SK-N-SH (cell line): ENCODE measurements around the gene PDGFC. TPM values are rescaled to one million over a fixed set of nuclear protein-coding genes. Genes with fewer than 3 reads are reported as not detected.

Experiments used
- CTCF ChIA-PET: fragments of 300-600, 350-600 bp; formaldehyde crosslinking; extraction: SDS; loops from one replicate; lab custom pipeline; 2021; lab: Yijun Ruan, JAX
- POLR2A ChIA-PET: fragments of 350-600 bp; sonication (Branson Sonifier 250); formaldehyde crosslinking; extraction: SDS; loops from one replicate; lab custom pipeline; 2020; ENCODE audit warnings: antibody characterized with exemption, inconsistent platforms; lab: Yijun Ruan, JAX
- DNase-seq: peaks from one replicate; pipeline ENCODE4 v3.0.0; 2012
- H2AFZ ChIP-seq: fragments of 200-600 bp; sonication (generic); 2 replicates; pipeline ENCODE4 v1.8.1; 2016; ENCODE audit warnings: antibody characterized with exemption, mild to moderate bottlenecking, low read depth
- H3F3A ChIP-seq: fragments of 200-600 bp; sonication (generic); replicated peaks from 2 replicates; pipeline ENCODE3; 2016; ENCODE audit warnings: antibody characterized with exemption, mild to moderate bottlenecking; ENCODE audit not compliant: insufficient read depth
- H3K27ac ChIP-seq, 2 experiments: fragments of 200-500 bp in 1 of 2; fragments of 200-600 bp in 1 of 2; sonication (Bioruptor generic) in 1 of 2; sonication (generic), shearing (Covaris generic) in 1 of 2; 2 replicates each; pipeline versions ENCODE4 v1.5.1 to v1.6.1; 2014 to 2016; ENCODE audit warnings: low read depth in 2 of 2, inconsistent platforms in 1 of 2, low read length in 1 of 2, mild to moderate bottlenecking in 1 of 2, mixed read lengths in 1 of 2
- H3K27me3 ChIP-seq: fragments of 200-600 bp; sonication (generic), shearing (Covaris generic); 2 replicates; pipeline ENCODE4 v1.6.1; 2016; ENCODE audit warnings: mixed run types; ENCODE audit not compliant: insufficient read depth
- H3K36me3 ChIP-seq, 2 experiments: fragments of 200-500 bp in 1 of 2; fragments of 200-600 bp in 1 of 2; sonication (Bioruptor generic) in 1 of 2; sonication (generic) in 1 of 2; replicated peaks in 1 of 2; 2 replicates each; pipeline versions ENCODE3 to v1.5.1; 2014 to 2016; ENCODE audit warnings: low read length in 1 of 2, mild to moderate bottlenecking in 1 of 2; ENCODE audit not compliant: insufficient read depth in 2 of 2, control insufficient read depth in 1 of 2
- H3K4me1 ChIP-seq, 2 experiments: fragments of 200-500 bp in 1 of 2; fragments of 200-600 bp in 1 of 2; sonication (Bioruptor generic) in 1 of 2; sonication (generic), shearing (Covaris generic) in 1 of 2; 2 replicates each; pipeline versions ENCODE4 v1.5.1 to v1.6.1; 2014 to 2016; ENCODE audit warnings: low read depth in 1 of 2, low read length in 1 of 2, mixed run types in 1 of 2; ENCODE audit not compliant: insufficient read depth in 2 of 2, control insufficient read depth in 1 of 2
- H3K4me2 ChIP-seq: fragments of 200-600 bp; sonication (generic), shearing (Covaris generic); 2 replicates; pipeline ENCODE4 v1.6.1; 2017; ENCODE audit warnings: mixed run types
- H3K4me3 ChIP-seq, 2 experiments: fragments of 200-500 bp in 1 of 2; fragments of 200-600 bp in 1 of 2; sonication (Bioruptor generic) in 1 of 2; sonication (generic), shearing (Covaris generic) in 1 of 2; 2 replicates each; pipeline versions ENCODE4 v1.5.1 to v1.8.1; 2014 to 2016; ENCODE audit warnings: low read depth in 2 of 2, inconsistent platforms in 1 of 2, low read length in 1 of 2, mild to moderate bottlenecking in 1 of 2, mixed read lengths in 1 of 2, moderate library complexity in 1 of 2
- H3K79me2 ChIP-seq: fragments of 200-600 bp; sonication (generic); 2 replicates; pipeline ENCODE4 v1.8.1; 2017; ENCODE audit warnings: mild to moderate bottlenecking; ENCODE audit not compliant: insufficient read depth
- H3K9ac ChIP-seq: fragments of 200-600 bp; sonication (generic); 2 replicates; pipeline ENCODE4 v1.6.1; 2017; ENCODE audit warnings: mixed run types
- H3K9me2 ChIP-seq: fragments of 200-600 bp; sonication (generic); 2 replicates; pipeline ENCODE4 v1.6.1; 2017; ENCODE audit warnings: mixed run types
- H3K9me3 ChIP-seq: fragments of 200-600 bp; sonication (generic); 2 replicates; pipeline ENCODE4 v1.6.1; 2017; ENCODE audit warnings: mixed run types, mild to moderate bottlenecking, moderate library complexity
- H4K20me1 ChIP-seq: fragments of 200-600 bp; sonication (generic); 2 replicates; pipeline ENCODE4 v1.6.1; 2017; ENCODE audit warnings: mild to moderate bottlenecking, mixed run types; ENCODE audit not compliant: insufficient read depth
- CHD2 ChIP-seq: fragments of 150-350 bp; IDR thresholded peaks from 2 replicates; pipeline ENCODE4 v1.6.1; 2018; ENCODE audit warnings: low read length; ENCODE audit not compliant: partially characterized antibody
- ELF1 ChIP-seq: IDR thresholded peaks from 2 replicates; pipeline ENCODE4 v1.4.0; 2012
- EP300 ChIP-seq, 2 experiments: IDR thresholded peaks; 2 replicates each; pipeline versions ENCODE4 v1.4.0 to v1.6.1; 2012; ENCODE audit warnings: borderline replicate concordance in 1 of 2, low read depth in 1 of 2, low read length in 1 of 2
- EZH2phosphoT487 ChIP-seq: fragments of 200-600 bp; sonication (generic); IDR thresholded peaks from 2 replicates; pipeline ENCODE4 v1.6.1; 2017; ENCODE audit warnings: low read depth, mixed run types, mild to moderate bottlenecking, antibody characterized with exemption, moderate library complexity, borderline replicate concordance
- FOXJ3 ChIP-seq: sonication (generic); formaldehyde crosslinking; IDR thresholded peaks from 2 replicates; pipeline ENCODE4 v1.5.1; 2020; ENCODE audit warnings: mild to moderate bottlenecking, missing genetic modification reagents
- FOXM1 ChIP-seq: IDR thresholded peaks from 2 replicates; pipeline ENCODE4 v1.4.0; 2012; ENCODE audit warnings: low read depth, mild to moderate bottlenecking
- GABPA ChIP-seq: IDR thresholded peaks from 2 replicates; pipeline ENCODE4 v1.4.0; 2012; ENCODE audit warnings: low read depth, mild to moderate bottlenecking
- GATA2 ChIP-seq: sonication (generic); formaldehyde crosslinking; IDR thresholded peaks from 2 replicates; pipeline ENCODE4 v1.5.0; 2020; ENCODE audit warnings: mild to moderate bottlenecking, missing genetic modification reagents
- MXI1 ChIP-seq: IDR thresholded peaks from 2 replicates; pipeline ENCODE4 v1.6.1; 2012; ENCODE audit warnings: mild to moderate bottlenecking, low read depth, low read length, improper control_type of control experiment
- NFIC ChIP-seq: IDR thresholded peaks from 2 replicates; pipeline ENCODE4 v1.4.0; 2012; ENCODE audit warnings: borderline replicate concordance
- NRF1 ChIP-seq: IDR thresholded peaks from 2 replicates; pipeline ENCODE4 v1.6.1; 2012; ENCODE audit warnings: low read depth, mild to moderate bottlenecking, low read length
- POLR2AphosphoS5 ChIP-seq: IDR thresholded peaks from 2 replicates; pipeline ENCODE4 v1.6.1; 2012; ENCODE audit warnings: low read depth, low read length
- RAD21 ChIP-seq: IDR thresholded peaks from 2 replicates; pipeline ENCODE4 v1.6.1; 2012; ENCODE audit warnings: mild to moderate bottlenecking, low read length
- RFX5 ChIP-seq: IDR thresholded peaks from 2 replicates; pipeline ENCODE4 v1.6.1; 2012; ENCODE audit warnings: mild to moderate bottlenecking, improper control_type of control experiment, low read length
- RXRA ChIP-seq: IDR thresholded peaks from 2 replicates; pipeline ENCODE4 v1.4.0; 2012; ENCODE audit warnings: low read depth, mild to moderate bottlenecking, borderline replicate concordance
- SIN3A ChIP-seq: IDR thresholded peaks from 2 replicates; pipeline ENCODE4 v1.6.1; 2012; ENCODE audit warnings: low read depth, mild to moderate bottlenecking, low read length, moderate library complexity, borderline replicate concordance
- SMC3 ChIP-seq: IDR thresholded peaks from 2 replicates; pipeline ENCODE4 v1.6.1; 2012; ENCODE audit warnings: low read depth, low read length, improper control_type of control experiment
- TAF1 ChIP-seq: IDR thresholded peaks from 2 replicates; pipeline ENCODE4 v1.6.1; 2012; ENCODE audit warnings: low read depth, mild to moderate bottlenecking, low read length, moderate library complexity, borderline replicate concordance
- TCF12 ChIP-seq: IDR thresholded peaks from 2 replicates; pipeline ENCODE4 v1.4.0; 2012
- TEAD4 ChIP-seq: IDR thresholded peaks from 2 replicates; pipeline ENCODE4 v1.4.0; 2012; ENCODE audit warnings: mild to moderate bottlenecking, borderline replicate concordance; ENCODE audit not compliant: insufficient read depth
- YY1 ChIP-seq: IDR thresholded peaks from 2 replicates; pipeline ENCODE4 v1.4.0; 2012; ENCODE audit warnings: low read depth, mild to moderate bottlenecking
- ZBTB33 ChIP-seq: IDR thresholded peaks from 2 replicates; pipeline ENCODE4 v1.4.0; 2012; ENCODE audit warnings: low read depth, borderline replicate concordance
- WGBS: methylation state at CpG from one replicate; pipeline ENCODE4 v1.1.6; 2017; ENCODE audit warnings: low lambda C conversion rate; 5-methylcytosine and 5-hydroxymethylcytosine counted together
- polyA plus RNA-seq, 3 experiments: library from polyadenylated mRNA; depleted of rRNA; stranded (reverse); fragments of >200 nt; gene quantifications; 2 replicates each; pipeline ENCODE4 v1.2.3, GENCODE V29; 2012
- TF ChIP-seq, protein P1 (sequence below): IDR thresholded peaks from 2 replicates; pipeline ENCODE4; 2012
- TF ChIP-seq, protein P2 (sequence below): fragments of 200-600 bp; sonication (generic); IDR thresholded peaks from 2 replicates; pipeline ENCODE4 v1.6.1; 2017; ENCODE audit warnings: antibody characterized with exemption, mild to moderate bottlenecking, moderate library complexity
- TF ChIP-seq, protein P3 (sequence below): IDR thresholded peaks from 2 replicates; pipeline ENCODE4 v1.6.1; 2012; ENCODE audit warnings: mild to moderate bottlenecking, low read depth, low read length, moderate library complexity

PDGFC gene
- polyA plus RNA-seq, 1 of the 3 experiments (the other 2 are of a cell fraction): 29.8 TPM

DNA sequence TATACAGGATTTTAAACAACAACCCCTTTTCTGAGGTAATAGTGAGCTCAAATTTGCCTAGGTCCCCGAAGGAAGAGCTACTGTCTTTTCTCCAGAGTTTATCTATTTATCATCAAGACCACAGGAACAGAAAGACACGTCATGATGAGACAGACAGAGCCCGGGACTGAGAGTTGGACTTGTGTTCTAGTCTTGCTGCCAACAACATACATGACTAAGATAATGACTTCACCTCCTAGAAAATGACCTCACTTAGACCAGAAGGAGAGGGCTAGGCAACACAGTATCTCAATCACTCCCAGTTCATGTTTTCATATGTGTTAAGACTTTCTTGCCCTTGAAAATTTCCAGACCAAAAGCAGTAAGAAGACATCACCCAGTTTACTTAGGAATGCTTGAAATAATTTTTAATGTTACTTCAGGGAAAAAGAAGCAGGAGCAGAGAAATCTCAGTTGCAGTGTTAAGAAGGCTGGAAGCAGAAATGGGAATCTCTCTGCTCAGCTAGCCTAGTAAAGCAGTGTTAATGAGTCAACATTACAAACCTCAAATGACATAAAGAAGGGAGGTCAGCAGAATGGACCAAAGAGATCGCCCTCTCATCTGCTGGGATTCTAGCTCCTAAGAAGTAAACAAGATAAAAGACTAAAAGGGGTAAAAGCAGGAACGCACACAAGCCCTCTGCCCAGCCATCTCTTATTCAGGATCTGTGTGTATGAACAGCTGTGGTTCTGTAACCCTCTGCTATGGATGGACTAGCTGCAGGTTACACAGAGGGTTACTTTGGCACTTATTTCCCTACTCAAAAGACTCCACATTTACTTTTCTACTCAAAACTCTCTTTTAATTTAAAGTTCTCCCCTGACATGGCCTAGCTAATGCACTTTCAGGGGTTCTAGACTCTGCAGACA, 24.8 kb downstream of the PDGFC start:
- no peaks in the 10 kb centered on the region for H4K20me1 ChIP-seq
- peak overlapping the region; percentile 78 to 95; a peak in 3 of 4 replicates for H3K27ac ChIP-seq
- H2AFZ ChIP-seq: no peak overlapping the region
- peaks cover 0 to 75% of the 10 kb centered on the region in 2 experiments; a peak in 3 of 4 replicates for H3K4me1 ChIP-seq
- no peak overlapping the region; a peak in 1 of 4 replicates for H3K4me3 ChIP-seq
- H3F3A ChIP-seq: peaks cover 49% of the 10 kb centered on the region
- H3K9me2 ChIP-seq: no peaks in the 10 kb centered on the region
- WGBS: 6% methylated on average over 5 of the region's 5 CpGs
- peak overlapping the region; percentile 63 for H3K9ac ChIP-seq
- ChIA-PET POLR2A (no interaction called here), CTCF (no interaction called here)
- no peaks in the 10 kb centered on the region for H3K9me3 ChIP-seq
- peaks cover 88% of the 10 kb centered on the region for H3K79me2 ChIP-seq
- no peaks in the 10 kb centered on the region for H3K27me3 ChIP-seq
- DNase-seq: no peak
- peak overlapping the region; percentile 70 for H3K4me2 ChIP-seq
- H3K36me3 ChIP-seq: no peaks in the 10 kb centered on the region
- TF ChIP-seq, protein P1, sequence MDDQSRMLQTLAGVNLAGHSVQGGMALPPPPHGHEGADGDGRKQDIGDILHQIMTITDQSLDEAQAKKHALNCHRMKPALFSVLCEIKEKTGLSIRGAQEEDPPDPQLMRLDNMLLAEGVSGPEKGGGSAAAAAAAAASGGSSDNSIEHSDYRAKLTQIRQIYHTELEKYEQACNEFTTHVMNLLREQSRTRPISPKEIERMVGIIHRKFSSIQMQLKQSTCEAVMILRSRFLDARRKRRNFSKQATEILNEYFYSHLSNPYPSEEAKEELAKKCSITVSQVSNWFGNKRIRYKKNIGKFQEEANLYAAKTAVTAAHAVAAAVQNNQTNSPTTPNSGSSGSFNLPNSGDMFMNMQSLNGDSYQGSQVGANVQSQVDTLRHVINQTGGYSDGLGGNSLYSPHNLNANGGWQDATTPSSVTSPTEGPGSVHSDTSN: peak; percentile 95
- TF ChIP-seq GABPA (no peak), EP300 (IDR thresholded peaks at IDR 0.05; ENCODE audit: borderline replicate concordance in 1 of 2, low read depth in 1 of 2, low read length in 1 of 2) (peak in 1 of 2 experiments; percentile 96; a peak in 2 of 4 replicates), RFX5 (no peak), FOXM1 (peak; percentile 79; the same call in 1 of the 2 replicates), SMC3 (no peak), NRF1 (no peak), CHD2 (no peak), EZH2phosphoT487 (no peak), FOXJ3 (no peak), ELF1 (no peak), YY1 (no peak), GATA2 (no peak), RAD21 (no peak), NFIC (peak; percentile 99), SIN3A (no peak), POLR2AphosphoS5 (peak; percentile 75; the same call in 1 of the 2 replicates), ZBTB33 (peak; percentile 85), TAF1 (no peak), MXI1 (no peak), TCF12 (peak; percentile 96), TEAD4 (peak; percentile 80; the same call in 1 of the 2 replicates), RXRA (peak; percentile 88)
- TF ChIP-seq, protein P2, sequence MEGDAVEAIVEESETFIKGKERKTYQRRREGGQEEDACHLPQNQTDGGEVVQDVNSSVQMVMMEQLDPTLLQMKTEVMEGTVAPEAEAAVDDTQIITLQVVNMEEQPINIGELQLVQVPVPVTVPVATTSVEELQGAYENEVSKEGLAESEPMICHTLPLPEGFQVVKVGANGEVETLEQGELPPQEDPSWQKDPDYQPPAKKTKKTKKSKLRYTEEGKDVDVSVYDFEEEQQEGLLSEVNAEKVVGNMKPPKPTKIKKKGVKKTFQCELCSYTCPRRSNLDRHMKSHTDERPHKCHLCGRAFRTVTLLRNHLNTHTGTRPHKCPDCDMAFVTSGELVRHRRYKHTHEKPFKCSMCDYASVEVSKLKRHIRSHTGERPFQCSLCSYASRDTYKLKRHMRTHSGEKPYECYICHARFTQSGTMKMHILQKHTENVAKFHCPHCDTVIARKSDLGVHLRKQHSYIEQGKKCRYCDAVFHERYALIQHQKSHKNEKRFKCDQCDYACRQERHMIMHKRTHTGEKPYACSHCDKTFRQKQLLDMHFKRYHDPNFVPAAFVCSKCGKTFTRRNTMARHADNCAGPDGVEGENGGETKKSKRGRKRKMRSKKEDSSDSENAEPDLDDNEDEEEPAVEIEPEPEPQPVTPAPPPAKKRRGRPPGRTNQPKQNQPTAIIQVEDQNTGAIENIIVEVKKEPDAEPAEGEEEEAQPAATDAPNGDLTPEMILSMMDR: no peak
- TF ChIP-seq, protein P3, sequence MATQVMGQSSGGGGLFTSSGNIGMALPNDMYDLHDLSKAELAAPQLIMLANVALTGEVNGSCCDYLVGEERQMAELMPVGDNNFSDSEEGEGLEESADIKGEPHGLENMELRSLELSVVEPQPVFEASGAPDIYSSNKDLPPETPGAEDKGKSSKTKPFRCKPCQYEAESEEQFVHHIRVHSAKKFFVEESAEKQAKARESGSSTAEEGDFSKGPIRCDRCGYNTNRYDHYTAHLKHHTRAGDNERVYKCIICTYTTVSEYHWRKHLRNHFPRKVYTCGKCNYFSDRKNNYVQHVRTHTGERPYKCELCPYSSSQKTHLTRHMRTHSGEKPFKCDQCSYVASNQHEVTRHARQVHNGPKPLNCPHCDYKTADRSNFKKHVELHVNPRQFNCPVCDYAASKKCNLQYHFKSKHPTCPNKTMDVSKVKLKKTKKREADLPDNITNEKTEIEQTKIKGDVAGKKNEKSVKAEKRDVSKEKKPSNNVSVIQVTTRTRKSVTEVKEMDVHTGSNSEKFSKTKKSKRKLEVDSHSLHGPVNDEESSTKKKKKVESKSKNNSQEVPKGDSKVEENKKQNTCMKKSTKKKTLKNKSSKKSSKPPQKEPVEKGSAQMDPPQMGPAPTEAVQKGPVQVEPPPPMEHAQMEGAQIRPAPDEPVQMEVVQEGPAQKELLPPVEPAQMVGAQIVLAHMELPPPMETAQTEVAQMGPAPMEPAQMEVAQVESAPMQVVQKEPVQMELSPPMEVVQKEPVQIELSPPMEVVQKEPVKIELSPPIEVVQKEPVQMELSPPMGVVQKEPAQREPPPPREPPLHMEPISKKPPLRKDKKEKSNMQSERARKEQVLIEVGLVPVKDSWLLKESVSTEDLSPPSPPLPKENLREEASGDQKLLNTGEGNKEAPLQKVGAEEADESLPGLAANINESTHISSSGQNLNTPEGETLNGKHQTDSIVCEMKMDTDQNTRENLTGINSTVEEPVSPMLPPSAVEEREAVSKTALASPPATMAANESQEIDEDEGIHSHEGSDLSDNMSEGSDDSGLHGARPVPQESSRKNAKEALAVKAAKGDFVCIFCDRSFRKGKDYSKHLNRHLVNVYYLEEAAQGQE: 0 out of 2 replicates have a peak, but pooled peaks have one; percentile 58
